ENCODE results near the gene KCND1.

KCND1 gene

DNA sequence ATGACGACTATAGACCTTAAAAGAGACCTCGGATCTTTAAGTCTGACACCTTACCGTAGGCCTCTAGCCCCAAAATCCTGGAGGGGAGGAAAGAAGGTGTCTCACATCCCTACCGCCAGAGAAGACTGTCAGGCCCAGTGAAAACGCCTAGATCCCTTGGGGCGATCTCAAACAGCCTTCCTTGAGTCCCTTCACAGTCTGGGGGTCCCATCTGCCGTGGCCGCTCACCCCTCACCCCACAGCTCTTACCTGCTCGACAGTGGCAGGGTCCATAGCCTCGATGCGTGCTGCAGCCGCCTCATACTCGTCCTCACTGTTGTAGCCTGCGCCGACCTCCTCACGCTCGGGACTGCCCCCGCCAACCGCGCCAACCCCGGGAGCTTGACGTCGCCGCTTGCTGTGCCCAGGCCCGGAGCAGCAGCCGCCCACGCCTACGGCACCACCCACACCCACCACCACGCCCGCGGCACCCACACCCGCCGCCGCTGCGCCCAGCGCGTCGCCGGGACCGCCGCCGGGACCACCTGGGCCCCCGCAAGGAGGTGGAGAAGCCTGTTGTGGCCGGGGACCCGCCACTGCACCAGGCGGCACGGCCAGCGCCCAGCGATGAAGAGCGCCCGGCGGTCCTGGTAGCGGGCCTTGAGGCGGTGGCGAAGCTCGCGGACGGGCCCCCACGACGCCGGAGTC, 14.8 kb downstream of the KCND1 start:
- peak overlapping the region; percentile 64 for H3K4me3 ChIP-seq (ENCODE audit: low read depth, low read length)
- TF ChIP-seq, protein P1, sequence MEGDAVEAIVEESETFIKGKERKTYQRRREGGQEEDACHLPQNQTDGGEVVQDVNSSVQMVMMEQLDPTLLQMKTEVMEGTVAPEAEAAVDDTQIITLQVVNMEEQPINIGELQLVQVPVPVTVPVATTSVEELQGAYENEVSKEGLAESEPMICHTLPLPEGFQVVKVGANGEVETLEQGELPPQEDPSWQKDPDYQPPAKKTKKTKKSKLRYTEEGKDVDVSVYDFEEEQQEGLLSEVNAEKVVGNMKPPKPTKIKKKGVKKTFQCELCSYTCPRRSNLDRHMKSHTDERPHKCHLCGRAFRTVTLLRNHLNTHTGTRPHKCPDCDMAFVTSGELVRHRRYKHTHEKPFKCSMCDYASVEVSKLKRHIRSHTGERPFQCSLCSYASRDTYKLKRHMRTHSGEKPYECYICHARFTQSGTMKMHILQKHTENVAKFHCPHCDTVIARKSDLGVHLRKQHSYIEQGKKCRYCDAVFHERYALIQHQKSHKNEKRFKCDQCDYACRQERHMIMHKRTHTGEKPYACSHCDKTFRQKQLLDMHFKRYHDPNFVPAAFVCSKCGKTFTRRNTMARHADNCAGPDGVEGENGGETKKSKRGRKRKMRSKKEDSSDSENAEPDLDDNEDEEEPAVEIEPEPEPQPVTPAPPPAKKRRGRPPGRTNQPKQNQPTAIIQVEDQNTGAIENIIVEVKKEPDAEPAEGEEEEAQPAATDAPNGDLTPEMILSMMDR (IDR thresholded peaks at IDR 0.05; ENCODE audit: low read depth, low read length): no peak

DNA sequence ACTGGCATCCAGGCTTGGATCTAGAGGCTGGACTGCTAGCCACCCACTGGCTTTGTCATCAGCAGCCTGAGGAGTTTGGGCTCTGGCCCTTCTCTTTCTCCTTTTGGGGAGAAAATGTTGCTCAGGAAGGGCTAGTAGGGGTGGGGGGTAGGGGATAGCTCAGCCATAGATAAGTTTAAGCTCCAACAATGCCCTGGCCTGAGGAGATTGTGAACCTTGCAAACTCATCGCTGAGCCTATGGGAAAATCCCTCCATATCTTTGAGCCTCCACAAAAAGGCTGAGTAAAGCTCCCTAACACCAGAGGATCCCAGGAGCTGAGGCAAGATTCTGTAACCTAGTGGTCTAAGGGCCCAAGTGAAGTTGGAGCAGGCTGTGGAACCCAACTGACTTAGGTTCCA, 23.1 kb downstream of the KCND1 start:
- TF ChIP-seq, protein P1 (IDR thresholded peaks at IDR 0.05; ENCODE audit: low read depth, low read length): no peak
- H3K4me3 ChIP-seq (ENCODE audit: low read depth, low read length): no peak overlapping the region

- H3K4me3 ChIP-seq (ENCODE audit: low read depth, low read length): no peak overlapping the region
- TF ChIP-seq, protein P1 (IDR thresholded peaks at IDR 0.05; ENCODE audit: low read depth, low read length): peak; percentile 76
Observed at GRCh38 chrX:48945517-48946348, 25.9 kb downstream of the KCND1 start.

DNA sequence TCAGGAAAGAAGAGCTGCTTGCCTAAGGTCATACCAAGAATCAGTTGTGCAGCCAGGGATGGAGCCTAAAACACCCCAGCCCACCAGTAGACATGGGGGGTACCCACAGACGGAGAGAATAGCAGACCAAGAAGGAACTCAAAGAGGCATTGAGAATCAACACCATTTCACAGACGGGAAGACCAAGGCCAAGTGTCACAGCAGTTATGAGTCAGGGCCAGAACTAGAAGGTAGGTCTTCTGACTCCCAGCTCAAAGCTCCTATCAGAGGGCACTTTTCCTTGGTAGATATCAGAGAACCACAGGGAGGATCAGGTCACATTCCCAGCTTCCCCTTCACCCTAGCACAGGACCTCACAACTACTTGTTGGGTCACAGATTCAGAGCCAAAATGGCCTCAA, 28.7 kb downstream of the KCND1 start:
- TF ChIP-seq, protein P1 (IDR thresholded peaks at IDR 0.05; ENCODE audit: low read depth, low read length): no peak
- H3K4me3 ChIP-seq (ENCODE audit: low read depth, low read length): no peak overlapping the region

GRCh38 chrX:48940404-48940955, 31.2 kb downstream of the KCND1 start:
- no peak overlapping the region for H3K4me3 ChIP-seq (ENCODE audit: low read depth, low read length)
- TF ChIP-seq, protein P1 (IDR thresholded peaks at IDR 0.05; ENCODE audit: low read depth, low read length): no peak

- TF ChIP-seq, protein P1 (IDR thresholded peaks at IDR 0.05; ENCODE audit: low read depth, low read length): no peak
- no peak overlapping the region for H3K4me3 ChIP-seq (ENCODE audit: low read depth, low read length)
Observed at GRCh38 chrX:48939524-48940228, 32.0 kb downstream of the KCND1 start.

Data from WI38 (cell line).